ENCODE results near the gene SLIT3.

SLIT3 gene

GRCh38 chr5:169029661-169030274 lies 271.2 kb downstream of the SLIT3 start:
- peak; percentile 64 for DNase-seq (ENCODE audit: low spot score)

- no peak for DNase-seq (ENCODE audit: low spot score)
Measured at GRCh38 chr5:169029037-169029436, 271.9 kb downstream of the SLIT3 start.

GRCh38 chr5:169027501-169028061 lies 273.4 kb downstream of the SLIT3 start:
- no peak for DNase-seq (ENCODE audit: low spot score)

DNA sequence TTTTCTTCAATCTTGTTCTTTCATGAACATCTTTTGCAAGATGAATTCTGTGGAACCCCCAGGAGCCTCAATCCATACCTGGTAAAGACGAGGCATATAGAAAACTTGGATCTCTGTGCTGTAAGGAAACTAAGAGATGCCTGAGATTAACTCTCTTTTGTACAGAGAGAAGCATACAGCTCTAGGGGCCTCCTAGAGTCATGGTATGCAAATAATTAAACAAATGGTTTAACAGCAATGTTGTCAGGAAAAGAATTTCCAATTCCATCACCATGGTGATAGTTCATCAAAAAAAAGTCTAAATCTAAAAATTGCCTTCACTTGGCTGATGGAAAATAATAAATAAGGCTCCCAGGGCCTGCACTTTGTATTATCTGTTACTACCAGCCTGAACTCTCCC lies 275.4 kb downstream of the SLIT3 start:
- no peak for DNase-seq (ENCODE audit: low spot score)

- no peak for DNase-seq (ENCODE audit: low spot score)
Measured at GRCh38 chr5:169024421-169024820, 276.5 kb downstream of the SLIT3 start.

DNA sequence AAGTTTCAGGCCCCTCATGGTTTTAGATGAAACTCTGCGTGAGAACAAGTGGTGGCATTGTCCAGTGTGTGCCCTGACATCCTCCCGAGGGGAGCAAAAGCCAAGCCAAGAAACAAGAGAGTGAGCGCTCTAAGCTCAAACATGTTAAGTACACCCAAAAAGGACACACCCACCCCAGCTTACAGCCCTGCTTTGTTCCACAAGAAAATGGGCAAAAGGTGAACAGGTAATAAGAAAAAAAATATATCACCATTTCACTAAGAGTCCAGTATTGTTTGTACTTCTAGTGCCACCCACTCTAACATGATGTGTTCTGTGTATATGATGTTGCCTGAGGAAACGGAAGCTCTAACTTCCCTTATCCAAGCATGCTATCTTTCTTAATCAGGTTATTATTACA lies 278.2 kb downstream of the SLIT3 start:
- no peak for DNase-seq (ENCODE audit: low spot score)

- no peak for DNase-seq (ENCODE audit: low spot score)
Measured at GRCh38 chr5:169020102-169020501, 280.8 kb downstream of the SLIT3 start.

DNA sequence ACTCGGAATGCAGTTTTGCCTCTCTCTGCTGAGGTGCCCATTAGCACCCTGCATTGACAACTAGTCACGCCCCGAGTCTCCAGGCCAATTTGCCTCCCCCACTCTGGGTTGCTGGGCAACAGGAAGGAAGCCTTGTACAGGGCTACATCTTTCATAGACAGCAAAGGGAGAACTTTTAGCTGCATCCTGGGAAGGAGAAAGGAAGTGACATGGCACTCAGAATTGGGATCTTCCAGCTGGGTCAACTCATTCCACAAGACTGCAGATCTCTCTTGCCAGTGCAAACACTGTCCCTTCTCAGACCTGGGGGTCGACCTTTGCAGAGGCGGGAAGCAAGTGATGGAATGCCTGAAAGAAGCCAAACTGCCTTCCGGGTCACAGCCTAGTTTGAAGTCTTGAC lies 282.0 kb downstream of the SLIT3 start:
- DNase-seq (ENCODE audit: low spot score), result no peak

- no peak for DNase-seq (ENCODE audit: low spot score)
Measured at GRCh38 chr5:169015991-169016390, 284.9 kb downstream of the SLIT3 start.

GRCh38 chr5:169013846-169014245 lies 287.1 kb downstream of the SLIT3 start:
- no peak for DNase-seq (ENCODE audit: low spot score)

DNA sequence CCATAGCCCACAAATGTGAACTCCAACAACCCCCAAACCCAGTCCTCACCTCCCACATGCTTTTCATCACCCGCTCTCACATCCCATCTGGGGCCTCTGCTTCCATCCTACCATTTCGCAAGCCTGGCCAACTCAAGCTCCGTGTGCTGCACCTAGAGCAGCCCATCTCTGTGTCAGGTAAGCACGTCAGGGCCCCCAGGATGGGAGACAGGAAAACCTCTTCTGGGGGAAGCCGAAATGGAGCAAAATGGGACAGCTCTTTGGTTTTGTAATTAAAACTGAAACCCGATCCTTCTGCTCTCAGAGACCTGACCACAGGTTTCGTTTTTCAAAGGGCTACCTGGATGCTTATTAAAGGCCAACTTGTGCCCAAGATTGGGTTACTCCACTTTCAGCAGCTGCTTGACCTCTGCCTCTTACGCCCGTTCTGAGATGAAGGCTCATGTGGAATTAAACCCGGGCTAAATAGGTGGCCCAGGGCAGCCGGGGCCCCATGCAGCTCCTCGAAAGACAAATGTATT lies 287.7 kb downstream of the SLIT3 start:
- DNase-seq (ENCODE audit: low spot score), result no peak

GRCh38 chr5:169012450-169012849 lies 288.5 kb downstream of the SLIT3 start:
- DNase-seq (ENCODE audit: low spot score), result no peak

GRCh38 chr5:169011451-169011850 lies 289.5 kb downstream of the SLIT3 start:
- no peak for DNase-seq (ENCODE audit: low spot score)

- no peak for DNase-seq (ENCODE audit: low spot score)
Measured at GRCh38 chr5:169011009-169011408, 289.9 kb downstream of the SLIT3 start.

DNA sequence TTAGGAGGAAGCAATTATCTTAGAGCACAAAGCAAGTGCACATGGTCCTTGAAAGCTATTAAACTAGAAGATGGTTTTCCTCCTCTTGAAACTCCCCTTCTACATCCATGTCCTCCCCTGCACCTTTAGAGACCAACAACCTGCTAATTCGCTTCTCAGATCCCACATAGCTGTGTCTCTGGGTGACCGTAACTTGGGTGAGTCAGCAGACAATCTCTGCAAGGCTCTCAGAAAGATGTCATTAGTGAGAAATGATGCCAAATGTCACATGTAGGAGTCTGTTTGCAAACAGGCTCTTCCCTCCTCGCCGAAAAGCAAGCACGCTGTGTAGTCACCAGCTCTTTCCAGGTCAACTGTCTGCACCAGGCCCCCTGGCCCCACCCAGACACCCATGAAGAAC lies 291.8 kb downstream of the SLIT3 start:
- DNase-seq (ENCODE audit: low spot score), result no peak

- DNase-seq (ENCODE audit: low spot score), result no peak
Measured at GRCh38 chr5:169006842-169007790, 293.8 kb downstream of the SLIT3 start.

- no peak for DNase-seq (ENCODE audit: low spot score)
Measured at GRCh38 chr5:169004551-169004950, 296.4 kb downstream of the SLIT3 start.

GRCh38 chr5:169003721-169004541 lies 297.0 kb downstream of the SLIT3 start:
- DNase-seq (ENCODE audit: low spot score), result no peak

GRCh38 chr5:169002953-169003555 lies 297.9 kb downstream of the SLIT3 start:
- no peak for DNase-seq (ENCODE audit: low spot score)

DNA sequence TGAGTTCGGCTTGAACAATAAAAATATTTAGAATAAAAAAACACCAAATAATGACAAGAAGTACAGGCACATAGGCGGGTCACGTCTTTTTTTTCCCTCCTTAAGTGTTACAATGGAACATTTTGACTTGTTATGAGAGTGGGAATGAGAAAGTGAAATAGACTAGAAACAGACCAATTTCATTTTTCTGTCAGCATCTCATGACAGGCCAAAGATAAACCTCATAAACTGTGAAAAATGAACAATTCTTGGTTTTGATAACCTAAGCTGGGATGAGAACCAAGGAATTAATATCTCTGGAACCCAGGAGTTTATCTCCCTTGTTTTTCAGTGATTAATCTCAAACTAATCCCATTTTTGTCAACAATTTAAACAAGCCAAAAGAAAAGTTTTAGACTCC lies 299.5 kb downstream of the SLIT3 start:
- DNase-seq (ENCODE audit: low spot score), result no peak

- DNase-seq (ENCODE audit: low spot score), result peak; percentile 84
Measured at GRCh38 chr5:168995024-168995423, 305.9 kb downstream of the SLIT3 start.

- no peak for DNase-seq (ENCODE audit: low spot score)
Measured at GRCh38 chr5:168992687-168993086, 308.3 kb downstream of the SLIT3 start.
